Measurements from ENCODE around the gene ADCY1. TPM values are rescaled to one million over a fixed set of nuclear protein-coding genes. Genes with fewer than 3 reads are reported as not detected.

ADCY1 gene
- total RNA-seq, 1 donor from 2014 or later: 0.17 TPM

DNA sequence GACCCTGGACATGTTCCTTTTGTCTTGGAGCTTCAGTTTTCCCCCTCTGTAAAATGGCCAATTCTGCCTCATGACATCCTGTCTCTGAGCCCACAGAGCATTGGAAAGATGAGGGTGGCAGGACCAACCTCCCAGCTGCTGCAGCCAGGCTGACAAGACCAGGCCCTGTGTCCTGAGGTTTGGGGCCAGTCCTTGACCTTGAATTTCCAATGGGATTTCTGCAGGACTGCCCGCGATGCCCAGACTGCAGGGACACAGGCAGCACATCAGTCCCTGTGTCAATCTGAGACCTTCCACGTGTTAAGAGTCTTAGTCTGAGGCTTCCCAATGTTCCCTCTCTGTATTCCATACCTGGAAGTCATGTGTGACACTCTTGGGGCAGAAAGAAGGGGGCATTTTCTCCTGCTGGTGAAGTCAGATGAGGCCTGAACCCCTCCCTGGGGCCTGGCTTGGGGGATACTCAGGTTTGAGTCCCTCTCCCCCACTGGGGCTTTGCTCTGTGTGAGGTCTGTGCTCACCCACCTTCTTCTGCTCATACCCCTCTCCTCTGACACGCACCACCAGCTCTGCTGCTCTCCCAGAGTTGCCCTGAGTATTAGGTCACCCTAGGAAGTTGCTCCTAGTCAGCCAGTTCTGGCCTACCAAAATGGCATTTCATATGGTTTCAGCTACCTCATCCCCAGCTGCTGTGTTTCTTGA is 79.2 kb downstream of the ADCY1 start:
- DNase-seq: no peak

DNA sequence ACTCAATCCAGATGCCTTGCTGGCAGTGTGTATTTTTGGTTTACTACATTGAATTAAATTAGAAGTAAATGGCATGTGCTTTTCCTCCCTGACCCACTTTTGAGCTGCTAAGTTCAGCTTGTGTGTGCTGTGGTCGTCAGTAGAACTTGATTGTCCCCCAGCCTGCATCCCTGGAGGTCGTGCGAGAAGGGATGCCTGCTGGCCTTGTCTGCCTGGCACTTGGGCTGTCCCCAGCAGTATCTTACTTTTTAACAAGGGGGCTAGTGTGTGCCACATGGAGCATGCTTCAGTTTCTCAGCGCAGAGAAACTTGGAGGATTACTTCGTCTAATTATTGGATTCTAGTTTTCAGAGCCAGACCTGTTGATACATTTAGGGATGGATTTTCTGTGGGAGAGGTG is 80.2 kb downstream of the ADCY1 start:
- no peak for DNase-seq

DNA sequence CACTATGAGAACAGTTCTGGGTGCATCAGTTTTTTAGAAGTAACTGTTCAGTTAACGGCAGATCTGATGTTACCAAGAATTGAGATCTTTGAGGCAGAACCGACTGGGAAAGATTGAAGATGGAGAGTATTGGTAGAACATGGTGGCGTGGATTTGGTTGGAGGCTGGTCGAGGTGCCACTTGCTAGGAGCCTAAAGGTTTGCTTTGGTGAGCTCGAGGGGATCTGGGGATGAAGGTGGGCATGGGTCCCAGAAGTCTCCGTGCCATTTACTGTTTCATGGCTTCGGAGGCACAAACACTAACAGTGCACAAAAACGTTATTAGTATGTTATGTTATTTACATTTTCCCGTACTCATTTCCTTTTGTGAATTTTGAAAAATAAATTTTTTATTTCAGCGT is 81.4 kb downstream of the ADCY1 start:
- no peak for DNase-seq

DNA sequence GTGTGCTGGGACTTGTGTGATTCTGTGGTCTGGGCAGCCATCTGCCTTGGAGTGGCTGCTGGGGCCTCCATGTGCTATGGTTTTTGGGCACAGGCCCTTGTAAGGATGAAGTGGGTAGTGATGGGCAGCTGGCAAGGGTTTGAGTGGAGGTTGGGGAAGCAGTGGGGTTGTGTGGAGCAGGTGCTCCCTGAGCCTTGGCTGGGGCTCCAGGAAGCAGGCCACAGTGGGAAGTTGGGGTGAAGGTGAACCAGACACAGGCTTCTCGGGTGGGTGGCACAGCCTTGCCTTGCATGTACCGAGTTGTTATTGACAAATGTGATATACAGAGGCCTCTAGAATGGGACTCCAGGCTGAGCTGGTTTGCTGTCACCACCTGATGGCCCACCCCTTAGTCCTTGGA is 82.3 kb downstream of the ADCY1 start:
- DNase-seq: no peak

- no peak for DNase-seq
Observed at GRCh38 chr7:45657136-45657889, 83.1 kb downstream of the ADCY1 start.

GRCh38 chr7:45657890-45658715 is 83.9 kb downstream of the ADCY1 start:
- no peak for DNase-seq

GRCh38 chr7:45658716-45659495 is 84.7 kb downstream of the ADCY1 start:
- DNase-seq: no peak

DNA sequence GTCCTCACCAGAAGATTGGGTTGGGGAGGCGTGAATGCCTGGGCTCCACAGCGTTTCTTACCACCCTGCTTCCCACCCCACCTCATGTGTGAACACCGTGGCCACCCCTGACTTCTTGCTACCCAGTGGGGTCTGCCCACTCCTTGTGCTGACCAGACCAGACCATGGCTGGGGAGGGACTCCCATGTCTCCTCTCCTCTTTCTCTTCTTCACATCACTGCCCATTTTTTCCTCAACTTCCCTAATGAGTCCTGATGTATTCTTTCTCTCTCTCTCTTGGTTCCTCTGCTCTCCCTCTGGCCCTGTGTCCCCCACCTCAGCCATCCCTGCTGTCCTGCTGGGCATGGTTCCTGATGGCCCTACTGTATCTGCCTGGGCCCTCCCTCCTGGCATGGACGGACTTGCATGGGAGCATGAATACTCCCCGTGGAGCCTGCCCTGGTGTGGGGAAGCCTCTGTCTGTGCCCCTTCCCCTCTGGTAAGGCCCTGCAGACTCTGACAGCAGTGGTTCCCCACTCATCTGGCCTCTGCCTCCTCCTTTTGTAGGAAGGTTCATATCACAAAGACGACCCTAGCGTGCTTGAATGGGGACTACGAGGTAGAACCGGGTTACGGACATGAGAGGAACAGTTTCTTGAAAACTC is 85.5 kb downstream of the ADCY1 start:
- no peak for DNase-seq

DNA sequence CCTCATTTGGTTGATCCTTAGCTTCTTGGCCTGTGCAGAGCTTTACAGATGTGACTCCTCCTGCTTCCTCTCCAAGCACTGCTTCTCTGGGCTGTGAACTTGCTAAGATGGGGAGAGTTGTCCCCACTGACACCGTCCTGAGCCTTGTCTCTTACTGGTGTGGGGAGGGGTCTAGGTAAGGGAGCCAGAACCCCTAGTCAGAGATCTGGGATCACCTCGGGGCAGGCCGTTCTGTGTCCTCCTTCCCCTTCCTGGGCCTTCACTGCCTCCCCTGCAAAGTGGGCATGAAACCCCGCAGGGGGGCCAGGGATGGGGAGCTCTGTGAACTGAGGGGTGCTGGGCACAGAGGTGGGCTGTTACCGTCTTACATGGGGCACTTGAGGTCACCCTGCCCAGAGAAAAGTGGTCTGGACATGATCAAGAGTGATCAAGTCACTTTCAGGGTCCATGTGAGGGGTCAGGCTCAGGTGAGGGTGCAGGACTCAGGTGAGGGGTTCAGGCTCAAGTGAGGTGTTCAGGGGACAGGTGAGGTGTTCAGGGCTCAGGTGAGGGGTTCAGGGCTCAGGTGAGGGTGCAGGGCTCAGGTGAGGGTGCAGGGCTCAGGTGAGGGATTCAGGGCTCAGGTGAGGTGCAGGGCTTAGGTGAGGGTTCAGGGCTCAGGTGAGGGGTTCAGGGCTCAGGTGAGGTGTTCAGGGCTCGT is 86.2 kb downstream of the ADCY1 start:
- no peak for DNase-seq

DNA sequence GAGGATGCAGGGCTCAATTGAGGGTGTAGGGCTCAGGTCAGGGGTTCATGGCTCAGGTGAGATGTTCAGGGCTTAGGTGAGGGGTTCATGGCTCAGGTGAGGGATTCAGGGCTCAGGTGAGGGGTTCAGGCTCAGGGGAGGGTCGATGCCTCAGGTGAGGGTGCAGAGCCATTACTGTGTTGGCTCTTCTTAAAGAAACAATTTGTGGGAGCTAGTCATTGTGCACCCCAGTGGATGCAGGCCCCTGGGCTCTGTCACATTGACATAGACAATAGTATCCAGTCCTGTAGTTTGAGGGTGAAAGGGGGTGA is 86.7 kb downstream of the ADCY1 start:
- no peak for DNase-seq

- DNase-seq: no peak
Observed at GRCh38 chr7:45661302-45661995, 87.3 kb downstream of the ADCY1 start.

DNA sequence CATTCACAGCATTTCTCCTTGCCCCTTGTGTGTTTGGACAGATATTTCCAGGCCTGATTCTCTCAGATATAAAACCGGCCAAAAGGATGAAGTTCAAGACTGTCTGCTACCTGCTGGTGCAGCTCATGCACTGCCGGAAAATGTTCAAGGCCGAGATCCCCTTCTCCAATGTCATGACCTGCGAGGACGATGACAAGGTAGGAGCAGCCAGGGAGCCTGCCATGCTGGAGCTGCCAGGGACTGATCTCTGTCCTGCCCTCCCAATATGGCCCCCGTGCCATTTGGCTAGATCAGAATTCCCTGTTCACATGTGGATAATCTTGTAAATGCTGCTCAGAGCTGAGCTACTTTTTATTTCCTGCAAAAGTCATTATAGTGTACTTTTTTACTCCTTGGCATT is 87.8 kb downstream of the ADCY1 start:
- DNase-seq: no peak

GRCh38 chr7:45662540-45663166 is 88.5 kb downstream of the ADCY1 start:
- no peak for DNase-seq

DNA sequence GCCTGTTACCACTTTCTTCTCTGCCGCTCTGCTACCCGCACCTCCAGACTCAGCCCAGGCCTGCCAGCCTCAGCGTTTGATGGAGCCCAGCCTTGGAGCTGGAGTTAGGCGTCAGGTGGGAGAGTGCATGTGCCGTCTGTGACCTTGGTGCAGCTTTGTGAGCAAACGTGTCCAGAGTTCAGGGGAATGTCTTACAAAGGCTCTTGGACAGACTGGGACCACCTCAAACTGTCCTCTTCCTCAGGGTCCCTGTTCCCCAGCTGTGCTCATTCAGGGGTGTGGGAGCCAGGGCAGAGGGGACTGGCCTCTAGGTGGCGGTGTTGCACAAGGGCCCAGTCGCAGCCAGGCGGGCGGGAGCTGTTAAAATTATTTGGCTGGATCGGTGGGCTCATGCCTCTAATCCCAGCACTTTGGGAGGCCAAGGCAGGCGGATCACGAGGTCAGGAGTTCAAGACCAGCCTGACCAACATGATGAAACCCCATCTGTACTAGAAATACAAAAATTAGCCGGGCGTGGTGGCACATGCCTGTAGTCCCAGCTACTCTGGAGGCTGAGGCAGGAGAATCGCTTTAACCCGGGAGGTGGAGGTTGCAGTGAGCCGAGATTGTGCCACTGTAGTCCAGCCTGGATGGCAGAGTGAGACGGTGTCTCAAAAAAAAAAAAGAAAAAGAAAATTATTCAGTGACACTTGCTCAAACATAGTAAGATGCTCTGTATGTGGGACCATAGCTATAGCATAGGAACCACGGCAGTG is 89.2 kb downstream of the ADCY1 start:
- DNase-seq: peak; percentile 57

- DNase-seq: no peak
Observed at GRCh38 chr7:45663965-45664633, 89.9 kb downstream of the ADCY1 start.

- no peak for DNase-seq
Observed at GRCh38 chr7:45665172-45665571, 91.0 kb downstream of the ADCY1 start.

DNA sequence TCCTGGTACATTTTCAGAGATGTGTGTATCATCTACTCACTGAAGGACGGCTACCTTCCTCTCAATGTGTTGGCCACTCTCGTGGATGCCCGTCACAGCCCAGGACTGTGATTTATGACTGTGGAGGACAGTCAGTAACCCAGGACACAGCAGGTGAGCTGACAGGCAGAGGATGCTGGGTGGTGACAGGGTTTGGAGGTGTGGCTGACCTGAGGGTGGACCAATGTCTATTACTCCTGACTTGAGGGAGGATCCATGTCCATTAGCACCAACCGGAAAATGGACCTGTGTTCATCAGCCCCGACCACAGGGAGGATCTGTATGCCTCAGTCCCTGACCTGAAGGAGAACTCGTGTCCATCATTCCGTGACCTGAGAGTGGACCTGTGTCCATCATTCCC is 96.1 kb downstream of the ADCY1 start:
- DNase-seq: no peak

GRCh38 chr7:45670717-45671116 is 96.5 kb downstream of the ADCY1 start:
- no peak for DNase-seq

DNA sequence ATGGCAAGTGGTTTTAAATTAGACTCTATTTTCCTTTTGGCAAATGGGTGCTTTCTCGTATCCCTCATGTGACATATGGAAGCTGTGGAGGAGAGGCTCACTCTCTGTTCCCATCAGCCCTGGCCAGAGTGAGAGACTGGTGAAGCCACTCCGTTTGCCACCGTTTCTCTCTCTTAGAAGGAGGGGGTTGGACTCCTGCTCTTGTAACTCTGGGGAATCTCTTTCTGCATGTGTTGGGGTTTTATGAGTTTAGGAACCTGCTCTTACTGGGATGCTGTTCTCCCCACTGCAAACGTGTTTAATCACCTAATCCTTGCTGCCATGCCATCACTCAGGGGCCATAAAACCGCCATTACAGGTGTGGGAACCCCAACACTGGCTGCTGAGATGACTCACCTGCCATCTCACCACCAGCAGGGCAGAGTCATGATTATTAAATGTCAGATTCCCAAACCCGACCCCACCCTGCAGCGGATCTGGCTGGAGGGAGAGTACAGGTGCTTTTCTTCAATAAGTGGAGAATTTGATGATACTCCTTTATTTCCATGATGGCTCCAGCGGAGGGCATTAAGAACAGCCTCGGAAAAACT is 103.2 kb downstream of the ADCY1 start:
- DNase-seq: no peak

Measured in dermis blood vessel endothelial cell (primary cell).